GM21367 (cell line): ENCODE measurements around the gene RAB7B.

Source experiments
- ATAC-seq: cut with Tn5 transposase; IDR thresholded peaks from one replicate; pipeline ENCODE4 v1.9.1; 2021; ENCODE audit not compliant: unreplicated experiment

RAB7B gene

DNA sequence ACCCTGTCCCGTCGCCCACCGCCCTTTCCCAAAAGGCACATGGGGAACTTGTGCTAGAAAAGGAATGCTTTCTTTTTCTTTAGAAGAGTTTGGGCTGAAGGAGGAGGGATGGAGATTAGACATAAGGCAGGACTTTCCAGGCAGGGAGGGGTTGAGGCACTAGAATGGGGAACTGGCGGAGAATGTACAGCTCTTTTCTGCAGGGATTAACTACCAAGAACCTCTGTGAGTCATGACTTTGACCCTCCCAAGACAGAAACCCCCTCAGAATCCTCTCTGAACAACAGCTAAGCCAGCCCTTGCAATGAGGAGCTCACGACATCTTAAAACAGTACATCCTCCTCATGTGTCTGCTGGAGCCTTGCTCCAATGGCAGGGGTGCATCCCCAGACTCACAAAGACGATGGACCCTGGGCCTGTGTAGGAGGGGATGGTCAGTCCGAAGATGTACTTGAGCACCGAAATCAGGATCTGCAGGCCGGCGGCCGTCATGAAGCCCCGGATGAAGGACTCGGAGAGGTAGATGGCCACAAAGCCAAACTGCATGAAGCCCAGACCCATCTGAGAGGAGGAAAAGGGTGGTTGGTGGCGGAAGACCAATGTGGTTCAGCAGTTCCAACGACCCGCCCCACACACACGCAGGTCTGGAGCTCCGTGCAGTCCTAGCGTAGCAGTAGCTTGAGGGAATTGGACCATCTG, 73.5 kb downstream of the RAB7B start:
- ATAC-seq = no peak

GRCh38 chr1:205928317-205928716, 74.9 kb downstream of the RAB7B start:
- no peak for ATAC-seq

DNA sequence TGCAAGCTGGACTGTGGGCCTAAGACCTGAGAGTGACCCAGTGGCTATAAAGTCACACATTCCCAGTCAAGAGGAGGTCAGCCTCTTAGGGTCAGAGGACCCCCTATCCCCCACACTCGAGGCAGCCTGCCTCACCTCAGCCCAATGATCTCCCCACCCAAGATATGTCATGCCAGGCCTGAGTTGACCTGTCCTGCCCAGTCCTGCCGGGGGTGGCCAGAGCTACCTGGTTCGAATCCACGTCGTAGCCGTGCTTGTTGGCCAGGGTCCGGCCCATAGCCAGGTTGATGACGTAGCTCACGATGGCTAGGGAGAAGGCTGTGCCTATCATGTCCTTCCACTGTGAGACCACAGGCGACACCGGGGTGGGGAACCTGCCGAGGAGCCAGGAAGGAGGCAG, 75.5 kb downstream of the RAB7B start:
- no peak for ATAC-seq

DNA sequence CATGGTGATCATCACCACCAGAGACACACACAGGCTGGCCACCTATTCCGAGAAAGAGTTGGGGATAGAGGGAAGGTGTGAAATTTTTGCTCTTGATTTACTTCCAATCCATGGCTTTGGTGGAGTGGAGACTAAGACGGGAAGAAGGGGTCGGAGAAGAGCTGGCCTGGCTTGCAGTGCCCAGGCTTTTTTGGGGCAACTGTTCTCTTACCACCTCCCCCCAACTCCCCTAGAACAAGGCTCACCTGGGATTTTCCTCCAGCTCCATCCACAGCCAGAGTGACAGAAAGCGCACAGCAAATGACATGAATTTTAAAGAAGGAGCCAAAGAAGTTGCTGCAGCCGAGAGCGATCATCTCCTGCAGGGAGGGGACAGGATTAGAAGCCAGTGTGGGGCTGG, 75.9 kb downstream of the RAB7B start:
- ATAC-seq = no peak
